H9 (cell line): ENCODE measurements around the gene CELSR2. TPM values are rescaled to one million over a fixed set of nuclear protein-coding genes. Genes with fewer than 3 reads are reported as not detected.

Experiments used
- DNase-seq: peaks from one replicate; pipeline ENCODE4 v3.0.0-alpha.2; 2017
- H2AFZ ChIP-seq: one replicate; pipeline ENCODE4 v1.6.1; 2013; ENCODE audit warnings: mild to moderate bottlenecking, low read length, control low read depth, moderate library complexity
- H2AK5ac ChIP-seq: 2 replicates; pipeline ENCODE4 v1.6.1; 2013; ENCODE audit warnings: low read length, control low read depth, mixed read lengths; ENCODE audit not compliant: insufficient read length
- H2BK120ac ChIP-seq: one replicate; pipeline ENCODE4 v1.6.1; 2013; ENCODE audit warnings: low read depth, mild to moderate bottlenecking, low read length, control low read depth, inconsistent platforms; ENCODE audit not compliant: poor library complexity, severe bottlenecking
- H2BK12ac ChIP-seq: 2 replicates; pipeline ENCODE4 v1.6.1; 2013; ENCODE audit warnings: low read length, control low read depth, mixed read lengths, low read depth; ENCODE audit not compliant: insufficient read length
- H2BK15ac ChIP-seq: 2 replicates; pipeline ENCODE4 v1.6.1; 2013; ENCODE audit warnings: low read depth, low read length, control low read depth
- H2BK20ac ChIP-seq: one replicate; pipeline ENCODE4 v1.6.1; 2013; ENCODE audit warnings: low read depth, mild to moderate bottlenecking, low read length, control low read depth, inconsistent platforms; ENCODE audit not compliant: poor library complexity, severe bottlenecking
- H2BK5ac ChIP-seq: 2 replicates; pipeline ENCODE4 v1.6.1; 2013; ENCODE audit warnings: low read length, control low read depth, mixed read lengths; ENCODE audit not compliant: insufficient read length
- H3K14ac ChIP-seq: 2 replicates; pipeline ENCODE4 v1.6.1; 2013; ENCODE audit warnings: low read length, control low read depth; ENCODE audit not compliant: insufficient read depth
- H3K18ac ChIP-seq: 2 replicates; pipeline ENCODE4 v1.6.1; 2013; ENCODE audit warnings: low read depth, mild to moderate bottlenecking, mixed read lengths, low read length, control low read depth; ENCODE audit not compliant: insufficient read length
- H3K23ac ChIP-seq: 2 replicates; pipeline ENCODE4 v1.6.1; 2013; ENCODE audit warnings: low read length, control low read depth, mixed read lengths, low read depth; ENCODE audit not compliant: insufficient read length
- H3K23me2 ChIP-seq: 2 replicates; pipeline ENCODE4 v1.6.1; 2013; ENCODE audit warnings: low read depth, mild to moderate bottlenecking, mixed read lengths, low read length, control low read depth; ENCODE audit not compliant: insufficient read length, poor library complexity, severe bottlenecking
- H3K27ac ChIP-seq: 2 replicates; pipeline ENCODE4 v1.5.1; 2013; ENCODE audit warnings: low read length, control low read depth, mixed read lengths, low read depth; ENCODE audit not compliant: insufficient read length
- H3K27me3 ChIP-seq: 2 replicates; pipeline ENCODE4 v1.6.1; 2013; ENCODE audit warnings: low read length, control low read depth, inconsistent platforms; ENCODE audit not compliant: insufficient read depth
- H3K4ac ChIP-seq: 2 replicates; pipeline ENCODE4 v1.6.1; 2013; ENCODE audit warnings: low read depth, mild to moderate bottlenecking, control low read depth, inconsistent platforms, low read length, moderate library complexity
- H3K4me1 ChIP-seq: 2 replicates; pipeline ENCODE4 v1.6.1; 2013; ENCODE audit warnings: low read length, control low read depth, inconsistent platforms; ENCODE audit not compliant: insufficient read depth
- H3K4me2 ChIP-seq: 2 replicates; pipeline ENCODE4 v1.6.1; 2013; ENCODE audit warnings: low read length, control low read depth, mixed read lengths; ENCODE audit not compliant: insufficient read length, insufficient read depth
- H3K56ac ChIP-seq: 2 replicates; pipeline ENCODE4 v1.6.1; 2013; ENCODE audit warnings: low read depth, mild to moderate bottlenecking, mixed read lengths, low read length, control low read depth; ENCODE audit not compliant: insufficient read length
- H3K79me1 ChIP-seq: 2 replicates; pipeline ENCODE4 v1.6.1; 2013; ENCODE audit warnings: low read depth, mild to moderate bottlenecking, moderate library complexity, low read length, control low read depth, inconsistent platforms; ENCODE audit not compliant: insufficient read depth, poor library complexity, severe bottlenecking
- H3K79me2 ChIP-seq: 2 replicates; pipeline ENCODE4 v1.6.1; 2013; ENCODE audit warnings: low read length, control low read depth, inconsistent platforms; ENCODE audit not compliant: insufficient read depth
- H3K9ac ChIP-seq: 2 replicates; pipeline ENCODE4 v1.6.1; 2013; ENCODE audit warnings: low read length, control low read depth, mixed read lengths; ENCODE audit not compliant: insufficient read length; ENCODE audit errors: extremely low read depth
- H3K9me3 ChIP-seq: one replicate; pipeline ENCODE4 v1.6.1; 2013; ENCODE audit warnings: low read depth, low read length, inconsistent platforms; ENCODE audit not compliant: control insufficient read depth
- H3T11ph ChIP-seq: one replicate; pipeline ENCODE4 v1.6.1; 2013; ENCODE audit warnings: mild to moderate bottlenecking, low read length, control low read depth, inconsistent platforms
- H4K20me1 ChIP-seq: one replicate; pipeline ENCODE4 v1.6.1; 2013; ENCODE audit not compliant: control insufficient read depth, insufficient read length, insufficient read depth
- H4K5ac ChIP-seq: 2 replicates; pipeline ENCODE4 v1.6.1; 2013; ENCODE audit warnings: low read depth, mild to moderate bottlenecking, mixed read lengths, low read length, control low read depth; ENCODE audit not compliant: insufficient read length
- H4K8ac ChIP-seq: replicated peaks from 2 replicates; pipeline ENCODE4 v1.6.1; 2013; ENCODE audit warnings: low read length, control low read depth, mixed read lengths, low read depth; ENCODE audit not compliant: insufficient read length
- H4K91ac ChIP-seq: 2 replicates; pipeline ENCODE4 v1.6.1; 2013; ENCODE audit warnings: low read depth, mild to moderate bottlenecking, moderate library complexity, mixed read lengths, low read length, control low read depth; ENCODE audit not compliant: insufficient read length
- H3K27ac Mint-ChIP-seq, 3 experiments: 2 replicates in 2 of 3; 3 replicates in 1 of 3; pipeline ENCODE4 v1.8.0; 2020 to 2021; ENCODE audit warnings: mixed read lengths in 3 of 3, mild to moderate bottlenecking in 1 of 3, moderate library complexity in 1 of 3
- H3K27me3 Mint-ChIP-seq: 2 replicates; pipeline ENCODE4 v1.8.0; 2021; ENCODE audit warnings: low read depth, mild to moderate bottlenecking, moderate library complexity, mixed read lengths
- H3K36me3 Mint-ChIP-seq, 3 experiments: 2 replicates in 2 of 3; 3 replicates in 1 of 3; pipeline ENCODE4 v1.8.0; 2020 to 2021; ENCODE audit warnings: low read depth in 3 of 3, mixed read lengths in 3 of 3; ENCODE audit not compliant: insufficient read depth in 1 of 3
- H3K4me1 Mint-ChIP-seq, 2 experiments: 2 replicates each; pipeline ENCODE4 v1.8.0; 2020; ENCODE audit warnings: mixed read lengths in 2 of 2
- H3K4me3 Mint-ChIP-seq, 2 experiments: 2 replicates in 1 of 2; 3 replicates in 1 of 2; pipeline ENCODE4 v1.8.0; 2020 to 2021; ENCODE audit warnings: mild to moderate bottlenecking in 2 of 2, mixed read lengths in 2 of 2, moderate library complexity in 1 of 2
- H3K9me3 Mint-ChIP-seq, 2 experiments: 2 replicates in 1 of 2; 3 replicates in 1 of 2; pipeline ENCODE4 v1.8.0; 2020; ENCODE audit warnings: mild to moderate bottlenecking in 2 of 2, mixed read lengths in 2 of 2, moderate library complexity in 1 of 2
- CTCF ChIP-seq: fragments of 200-600 bp; sonication (generic); conservative IDR thresholded peaks from 3 replicates; pipeline ENCODE4 v1.8.0; 2021; ENCODE audit warnings: antibody characterized with exemption, mild to moderate bottlenecking
- WGBS: extraction: QIAGEN DNeasy Blood & Tissue Kit; methylation state at CpG from one replicate; pipeline ENCODE4 v1.1.7; 2013; ENCODE audit warnings: missing lambda C conversion rate, low lambda C conversion rate, mixed read lengths; ENCODE audit not compliant: insufficient read length; ENCODE audit errors: extremely low coverage; 5-methylcytosine and 5-hydroxymethylcytosine counted together
- total RNA-seq: library from RNA; stranded (reverse); gene quantifications from 2 replicates; pipeline ENCODE4 v1.2.1, GENCODE V29; 2021

Gene CELSR2
- total RNA-seq, 1 experiment from 2014 or later = 29.2 TPM

DNA sequence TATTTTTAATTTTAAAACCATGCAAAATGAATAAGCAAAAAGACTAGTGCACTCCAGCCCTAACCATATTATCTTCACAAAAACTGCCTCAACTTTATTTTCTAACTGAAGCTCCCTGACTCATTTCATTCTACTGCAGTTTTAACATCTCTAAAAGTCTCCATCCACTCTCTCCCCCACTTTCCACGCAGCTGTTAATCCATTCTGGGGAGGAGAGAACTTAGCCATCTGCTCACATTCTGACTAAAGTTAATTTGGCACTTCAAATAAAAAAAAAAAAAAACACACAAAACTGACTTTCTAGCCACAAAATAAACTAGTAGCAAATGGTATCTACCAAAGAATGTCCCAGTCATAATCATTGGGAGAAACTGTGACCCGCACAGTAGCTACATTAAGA is 62.9 kb downstream of the CELSR2 start:
- Histone ChIP-seq H3K79me1 (no peaks in the 10 kb centered on the region), H3K23me2 (no peaks in the 10 kb centered on the region), H2BK120ac (no peak overlapping the region), H3K23ac (no peak overlapping the region), H2AK5ac (no peak overlapping the region), H3K56ac (no peak overlapping the region), H3K9me3 (no peaks in the 10 kb centered on the region), H3K9ac (no peak overlapping the region), H3K18ac (no peak overlapping the region), H2BK20ac (no peak overlapping the region), H3K79me2 (no peaks in the 10 kb centered on the region), H3T11ph (no peak overlapping the region), H3K27me3 (no peaks in the 10 kb centered on the region), H4K20me1 (no peaks in the 10 kb centered on the region), H3K27ac (no peak overlapping the region), H3K4me2 (no peak overlapping the region), H2BK5ac (no peak overlapping the region), H2AFZ (no peak overlapping the region), H4K91ac (no peak overlapping the region), H3K4ac (no peak overlapping the region), H4K5ac (no peak overlapping the region), H4K8ac (no peak overlapping the region), H2BK15ac (no peak overlapping the region), H2BK12ac (no peak overlapping the region), H3K14ac (no peak overlapping the region), H3K4me1 (no peaks in the 10 kb centered on the region)
- Mint-ChIP-seq H3K4me1 (peaks cover 5% of the 10 kb centered on the region in 2 experiments), H3K9me3 (no peaks in the 10 kb centered on the region), H3K36me3 (peaks cover 16 to 45% (median 30%) of the 10 kb centered on the region in 3 experiments; a peak in 6 of 7 replicates), H3K27me3 (no peaks in the 10 kb centered on the region), H3K27ac (no peak overlapping the region), H3K4me3 (no peak overlapping the region)
- no peak for TF ChIP-seq CTCF
- no peak for DNase-seq
- WGBS = no CpG with 5 or more reads among the region's 2 CpGs
